Keratinocyte (primary cell): ENCODE measurements around the gene EPOP. TPM values are rescaled to one million over a fixed set of nuclear protein-coding genes. Genes with fewer than 3 reads are reported as not detected.
"Not testable (repeated sequence)": the region's sequence is repeated elsewhere in the genome, so short reads cannot be mapped to it uniquely, and the experiment has no call there.

Experiments used
- DNase-seq: peaks from one replicate; pipeline ENCODE4 v3.0.0-alpha.2; 2011; ENCODE audit warnings: low read depth, missing footprints, low spot score
- FAIRE-seq: peaks from 2 replicates; lab custom pipeline; 2011; peaks lifted over from hg19 to GRCh38; lab: Jason Lieb, UNC
- H2AFZ ChIP-seq: 2 replicates; pipeline ENCODE4 v1.6.0; 2012; ENCODE audit warnings: low read length, control low read depth, inconsistent platforms; ENCODE audit not compliant: control insufficient read depth
- H3K27ac ChIP-seq: 2 replicates; pipeline ENCODE4 v1.5.1; 2011; ENCODE audit warnings: low read length; ENCODE audit not compliant: control insufficient read depth, insufficient read depth
- H3K27me3 ChIP-seq: 3 replicates; pipeline ENCODE4 v1.6.0; 2011; ENCODE audit warnings: low read length; ENCODE audit not compliant: control insufficient read depth, insufficient read depth; ENCODE audit errors: extremely low read depth
- H3K36me3 ChIP-seq, 2 experiments: 2 replicates in 1 of 2; 3 replicates in 1 of 2; pipeline ENCODE4 v1.5.1; 2011; ENCODE audit warnings: low read length in 2 of 2, mild to moderate bottlenecking in 1 of 2; ENCODE audit not compliant: control insufficient read depth in 2 of 2, insufficient read depth in 2 of 2; ENCODE audit errors: extremely low read depth in 1 of 2
- H3K4me1 ChIP-seq: 3 replicates; pipeline ENCODE4 v1.5.1; 2011; ENCODE audit warnings: low read length; ENCODE audit not compliant: control insufficient read depth, insufficient read depth; ENCODE audit errors: extremely low read depth
- H3K4me2 ChIP-seq: 3 replicates; pipeline ENCODE4 v1.6.0; 2011; ENCODE audit warnings: low read depth, low read length; ENCODE audit not compliant: control insufficient read depth, insufficient read depth; ENCODE audit errors: extremely low read depth
- H3K4me3 ChIP-seq, 3 experiments: fragments of 200-600 bp in 1 of 3; sonication (generic) in 1 of 3; 2 replicates in 2 of 3; 3 replicates in 1 of 3; pipeline ENCODE4 v1.5.1; 2011 to 2016; ENCODE audit warnings: low read length in 3 of 3, mild to moderate bottlenecking in 3 of 3, control low read depth in 2 of 3, inconsistent platforms in 1 of 3, low read depth in 1 of 3, mixed read lengths in 1 of 3, mixed run types in 1 of 3, moderate library complexity in 1 of 3; ENCODE audit not compliant: control insufficient read depth in 2 of 3, insufficient read depth in 2 of 3; ENCODE audit errors: extremely low read depth in 1 of 3
- H3K79me2 ChIP-seq: 2 replicates; pipeline ENCODE4 v1.6.0; 2012; ENCODE audit warnings: low read length; ENCODE audit not compliant: control insufficient read depth, insufficient read depth
- H3K9ac ChIP-seq: 3 replicates; pipeline ENCODE4 v1.6.0; 2011; ENCODE audit warnings: low read length; ENCODE audit not compliant: control insufficient read depth, insufficient read depth; ENCODE audit errors: extremely low read depth
- H3K9me1 ChIP-seq: 3 replicates; pipeline ENCODE4 v1.6.0; 2011; ENCODE audit warnings: low read length; ENCODE audit not compliant: control insufficient read depth, insufficient read depth; ENCODE audit errors: extremely low read depth
- H3K9me3 ChIP-seq: 2 replicates; pipeline ENCODE4 v1.5.1; 2012; ENCODE audit warnings: low read depth, low read length; ENCODE audit not compliant: control insufficient read depth
- H4K20me1 ChIP-seq: 3 replicates; pipeline ENCODE4 v1.6.0; 2011; ENCODE audit warnings: low read length; ENCODE audit not compliant: control insufficient read depth, insufficient read depth; ENCODE audit errors: extremely low read depth
- EZH2 ChIP-seq: IDR thresholded peaks from one replicate; pipeline ENCODE4 v1.6.1; 2012; ENCODE audit warnings: inconsistent platforms, mild to moderate bottlenecking, low read length, moderate library complexity
- dilution Hi-C: fragments of 300-500 bp; cut with MboI; formaldehyde crosslinking; loops from one replicate; pipeline ENCODE4 v1.7.0; 2020; ENCODE audit warnings: low sequenced_read_pairs; ENCODE audit not compliant: extremely low pct_ligation_motif_present
- polyA plus RNA-seq, 5 experiments: library from polyadenylated mRNA; depleted of rRNA in 3 of 5; stranded (reverse) in 3 of 5; stranded (forward) in 1 of 5; unstranded in 1 of 5; fragments of >200 nt; gene quantifications; 1 replicate in 1 of 5; 2 replicates in 3 of 5; 3 replicates in 1 of 5; pipeline versions ENCODE4 v1.2.1 to v1.2.3, GENCODE V29; 2011 to 2012; ENCODE audit warnings: missing spikeins in 2 of 5, low read depth in 1 of 5, low replicate concordance in 1 of 5
- TF ChIP-seq, protein P1 (sequence below), 3 experiments: IDR thresholded peaks in 1 of 3; conservative IDR thresholded peaks in 1 of 3; optimal IDR thresholded peaks in 1 of 3; 2 replicates in 2 of 3; 3 replicates in 1 of 3; pipeline versions ENCODE3 to v1.5.1; 2011; ENCODE audit warnings: low read length in 3 of 3, mild to moderate bottlenecking in 3 of 3, moderate library complexity in 2 of 3, control low read depth in 1 of 3, inconsistent platforms in 1 of 3; ENCODE audit not compliant: insufficient read depth in 2 of 3; ENCODE audit errors: extremely low read depth in 1 of 3

Gene EPOP
- polyA plus RNA-seq, 1 donor (not counting 4 experiments of a cell fraction or from before 2014, with no cell fraction given), result 3.2 TPM

DNA sequence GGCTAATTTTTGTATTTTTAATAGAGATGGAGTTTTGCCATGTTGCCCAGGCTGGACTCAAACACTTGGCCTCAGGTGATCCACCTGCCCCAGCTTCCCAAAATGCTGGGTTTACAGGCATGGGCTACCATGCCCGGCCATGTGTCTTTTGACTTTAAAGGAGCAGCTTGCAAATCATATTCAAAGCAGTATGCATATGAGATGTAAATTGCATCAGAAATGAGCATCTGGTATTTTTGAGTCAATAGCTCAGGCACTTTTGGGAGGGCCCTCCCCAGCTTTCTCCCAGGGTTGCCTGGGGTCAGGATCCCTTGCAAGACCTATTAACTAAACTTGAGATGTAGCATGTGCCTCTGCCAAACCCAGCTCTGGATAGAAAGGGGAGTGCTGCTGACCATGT lies 21.5 kb downstream of the EPOP start:
- H3K4me1 ChIP-seq, result no peaks in the 10 kb centered on the region
- no peaks in the 10 kb centered on the region for H3K79me2 ChIP-seq
- no peak overlapping the region for H3K4me2 ChIP-seq
- no peak for FAIRE-seq
- H3K36me3 ChIP-seq, result no peaks in the 10 kb centered on the region
- peaks cover 16% of the 10 kb centered on the region for H3K27me3 ChIP-seq
- no peaks in the 10 kb centered on the region for H3K9me3 ChIP-seq
- DNase-seq, result no peak
- H4K20me1 ChIP-seq, result no peaks in the 10 kb centered on the region
- H3K27ac ChIP-seq, result no peak overlapping the region
- TF ChIP-seq EZH2, result no peak
- TF ChIP-seq, protein P1, sequence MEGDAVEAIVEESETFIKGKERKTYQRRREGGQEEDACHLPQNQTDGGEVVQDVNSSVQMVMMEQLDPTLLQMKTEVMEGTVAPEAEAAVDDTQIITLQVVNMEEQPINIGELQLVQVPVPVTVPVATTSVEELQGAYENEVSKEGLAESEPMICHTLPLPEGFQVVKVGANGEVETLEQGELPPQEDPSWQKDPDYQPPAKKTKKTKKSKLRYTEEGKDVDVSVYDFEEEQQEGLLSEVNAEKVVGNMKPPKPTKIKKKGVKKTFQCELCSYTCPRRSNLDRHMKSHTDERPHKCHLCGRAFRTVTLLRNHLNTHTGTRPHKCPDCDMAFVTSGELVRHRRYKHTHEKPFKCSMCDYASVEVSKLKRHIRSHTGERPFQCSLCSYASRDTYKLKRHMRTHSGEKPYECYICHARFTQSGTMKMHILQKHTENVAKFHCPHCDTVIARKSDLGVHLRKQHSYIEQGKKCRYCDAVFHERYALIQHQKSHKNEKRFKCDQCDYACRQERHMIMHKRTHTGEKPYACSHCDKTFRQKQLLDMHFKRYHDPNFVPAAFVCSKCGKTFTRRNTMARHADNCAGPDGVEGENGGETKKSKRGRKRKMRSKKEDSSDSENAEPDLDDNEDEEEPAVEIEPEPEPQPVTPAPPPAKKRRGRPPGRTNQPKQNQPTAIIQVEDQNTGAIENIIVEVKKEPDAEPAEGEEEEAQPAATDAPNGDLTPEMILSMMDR (optimal IDR thresholded peaks at IDR 0.05 in 1 of 3, IDR thresholded peaks at IDR 0.05 in 1 of 3, conservative IDR thresholded peaks at IDR 0.05 in 1 of 3; ENCODE audit: extremely low read depth in 1 of 3, insufficient read depth in 2 of 3, low read length in 3 of 3), result no peak
- no peak overlapping the region for H3K9ac ChIP-seq
- dilution Hi-C loops, result no loop called here
- H3K9me1 ChIP-seq, result no peaks in the 10 kb centered on the region
- no peak overlapping the region for H2AFZ ChIP-seq
- no peak overlapping the region for H3K4me3 ChIP-seq

DNA sequence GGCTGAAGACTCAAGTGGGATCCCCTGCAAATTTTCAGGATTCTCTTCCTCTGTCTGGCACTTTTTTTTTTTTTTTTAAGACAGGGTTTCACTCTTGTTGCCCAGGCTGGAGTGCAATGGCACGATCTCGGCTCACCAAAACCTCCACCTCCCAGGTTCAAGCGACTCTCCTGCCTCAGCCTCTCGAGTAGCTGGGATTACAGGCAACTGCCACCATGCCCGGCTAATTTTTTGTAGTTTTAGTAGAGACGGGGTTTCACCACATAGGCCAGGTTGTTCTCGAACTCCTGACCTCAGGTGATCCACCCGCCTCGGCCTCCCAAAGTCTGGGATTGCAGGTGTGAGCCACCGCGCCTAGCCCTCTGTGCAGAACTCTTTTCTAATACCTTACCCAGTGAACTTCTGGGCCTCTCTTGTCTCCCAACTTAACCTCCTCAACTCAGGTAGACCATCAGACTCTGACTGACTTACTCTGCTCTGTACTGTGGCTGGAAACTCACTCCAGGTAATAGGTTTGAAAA lies 24.0 kb downstream of the EPOP start:
- H3K9ac ChIP-seq, H3K4me1 ChIP-seq, H3K9me3 ChIP-seq, H3K4me2 ChIP-seq, FAIRE-seq, dilution Hi-C loops, H3K79me2 ChIP-seq, H2AFZ ChIP-seq, H4K20me1 ChIP-seq, DNase-seq, H3K4me3 ChIP-seq, H3K9me1 ChIP-seq, H3K27ac ChIP-seq, H3K36me3 ChIP-seq: not testable (repeated sequence)
- peaks cover 13% of the 10 kb centered on the region for H3K27me3 ChIP-seq

DNA sequence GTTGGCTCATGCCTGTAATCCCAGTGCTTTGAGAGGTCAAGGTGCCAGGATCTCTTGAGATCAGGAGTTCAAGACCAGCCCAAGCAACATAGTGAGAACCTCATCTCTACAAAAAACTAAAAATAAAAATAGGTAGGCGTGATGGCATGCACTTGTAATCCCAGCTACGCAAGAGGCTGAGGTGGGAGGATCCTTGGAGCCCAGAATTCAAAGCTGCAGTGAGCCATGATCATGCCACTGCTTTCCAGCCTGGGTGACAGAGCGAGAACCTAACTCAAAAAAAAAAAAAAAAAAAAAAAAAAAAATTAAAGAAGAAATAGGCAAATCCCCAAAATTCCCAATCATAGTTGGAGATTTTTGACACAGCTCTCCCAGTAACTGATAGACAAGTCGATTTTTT lies 36.8 kb downstream of the EPOP start:
- dilution Hi-C loops, result no loop called here
- FAIRE-seq (no peak), DNase-seq (no peak)
- Histone ChIP-seq H3K4me2 (no peak overlapping the region), H4K20me1 (no peaks in the 10 kb centered on the region), H3K4me3 (no peak overlapping the region), H3K27me3 (no peaks in the 10 kb centered on the region), H3K27ac (no peak overlapping the region), H3K79me2 (no peaks in the 10 kb centered on the region), H3K9me1 (no peaks in the 10 kb centered on the region), H3K36me3 (no peaks in the 10 kb centered on the region), H2AFZ (no peak overlapping the region), H3K4me1 (no peaks in the 10 kb centered on the region), H3K9me3 (no peaks in the 10 kb centered on the region), H3K9ac (no peak overlapping the region)
- TF ChIP-seq, protein P1 (optimal IDR thresholded peaks at IDR 0.05 in 1 of 3, IDR thresholded peaks at IDR 0.05 in 1 of 3, conservative IDR thresholded peaks at IDR 0.05 in 1 of 3; ENCODE audit: extremely low read depth in 1 of 3, insufficient read depth in 2 of 3, low read length in 3 of 3), result no peak
